PFSK-1 (cell line): Measurements from ENCODE around the gene CDK19.

ENCODE experiments used
- FOXP2 ChIP-seq: optimal IDR thresholded peaks from 2 replicates; pipeline ENCODE3; 2011; ENCODE audit warnings: borderline replicate concordance, control low read depth, inconsistent platforms; ENCODE audit not compliant: insufficient read depth; ENCODE audit errors: extremely low read length, extremely low read depth
- POLR2AphosphoS5 ChIP-seq: IDR thresholded peaks from 2 replicates; pipeline ENCODE4 v1.6.1; 2012; ENCODE audit warnings: low read depth, mild to moderate bottlenecking, control low read depth, low read length, moderate library complexity
- REST ChIP-seq, 2 experiments: IDR thresholded peaks; 2 replicates each; pipeline versions ENCODE4 v1.6.1 to v1.8.0; 2011 to 2012; ENCODE audit warnings: low read depth in 2 of 2, low read length in 2 of 2, control low read depth in 1 of 2, inconsistent platforms in 1 of 2, mild to moderate bottlenecking in 1 of 2, moderate library complexity in 1 of 2; ENCODE audit not compliant: insufficient read depth in 1 of 2
- SIN3A ChIP-seq: IDR thresholded peaks from 2 replicates; pipeline ENCODE4 v1.6.1; 2012; ENCODE audit warnings: mild to moderate bottlenecking, low read length, moderate library complexity, borderline replicate concordance; ENCODE audit not compliant: insufficient read depth
- TAF1 ChIP-seq: IDR thresholded peaks from 2 replicates; pipeline ENCODE4 v1.6.1; 2012; ENCODE audit warnings: low read length, control low read depth, borderline replicate concordance; ENCODE audit not compliant: insufficient read depth

The CDK19 gene

GRCh38 chr6:110567957-110568696, 247.1 kb downstream of the CDK19 start:
- TF ChIP-seq FOXP2 (no peak), SIN3A (no peak), TAF1 (no peak), REST (IDR thresholded peaks at IDR 0.05; ENCODE audit: insufficient read depth in 1 of 2, low read depth in 2 of 2, low read length in 2 of 2) (no peak), POLR2AphosphoS5 (no peak)

GRCh38 chr6:110566346-110567125, 248.7 kb downstream of the CDK19 start:
- TF ChIP-seq FOXP2, result no peak
- no peak for TF ChIP-seq TAF1
- TF ChIP-seq POLR2AphosphoS5, result no peak
- no peak for TF ChIP-seq SIN3A

- no peak for TF ChIP-seq POLR2AphosphoS5
- TF ChIP-seq FOXP2, result no peak
- TF ChIP-seq TAF1, result no peak
- no peak for TF ChIP-seq REST (IDR thresholded peaks at IDR 0.05; ENCODE audit: insufficient read depth in 1 of 2, low read depth in 2 of 2, low read length in 2 of 2)
- no peak for TF ChIP-seq SIN3A
Observed at GRCh38 chr6:110564703-110565421, 250.4 kb downstream of the CDK19 start.

- TF ChIP-seq POLR2AphosphoS5 (no peak), TAF1 (no peak), REST (IDR thresholded peaks at IDR 0.05; ENCODE audit: insufficient read depth in 1 of 2, low read depth in 2 of 2, low read length in 2 of 2) (no peak), SIN3A (no peak), FOXP2 (no peak)
Observed at GRCh38 chr6:110563711-110564110, 251.6 kb downstream of the CDK19 start.

GRCh38 chr6:110562316-110562915, 252.9 kb downstream of the CDK19 start:
- TF ChIP-seq TAF1 (no peak), POLR2AphosphoS5 (no peak), FOXP2 (no peak), REST (IDR thresholded peaks at IDR 0.05; ENCODE audit: insufficient read depth in 1 of 2, low read depth in 2 of 2, low read length in 2 of 2) (no peak), SIN3A (no peak)
